D721Med (cell line): ENCODE measurements around the gene ZNF862.
"Not testable (repeated sequence)": the region's sequence is repeated elsewhere in the genome, so short reads cannot be mapped to it uniquely, and the experiment has no call there.

Source experiments
- DNase-seq: peaks from one replicate; pipeline ENCODE4 v3.0.0; 2011; ENCODE audit warnings: low spot score; ENCODE audit not compliant: insufficient read length
- FAIRE-seq: peaks from 2 replicates; lab custom pipeline; 2011; peaks lifted over from hg19 to GRCh38; lab: Jason Lieb, UNC
- CTCF ChIP-seq: IDR thresholded peaks from 2 replicates; pipeline ENCODE4 v1.5.1; 2012; ENCODE audit warnings: mild to moderate bottlenecking, control low read depth; ENCODE audit not compliant: insufficient read depth; ENCODE audit errors: missing control alignments

ZNF862 gene

GRCh38 chr7:149884016-149884415, 45.8 kb downstream of the ZNF862 start:
- no peak for TF ChIP-seq CTCF
- FAIRE-seq (no peak), DNase-seq (no peak)

GRCh38 chr7:149884541-149884940, 46.4 kb downstream of the ZNF862 start:
- DNase-seq (no peak), FAIRE-seq (no peak)
- no peak for TF ChIP-seq CTCF

- FAIRE-seq (no peak), DNase-seq (no peak)
- no peak for TF ChIP-seq CTCF
These were observed 47.2 kb downstream of the ZNF862 start for GRCh38 chr7:149885191-149886017.

GRCh38 chr7:149886018-149886415, 47.8 kb downstream of the ZNF862 start:
- DNase-seq: no peak
- no peak for TF ChIP-seq CTCF
- FAIRE-seq: no peak

GRCh38 chr7:149887311-149887710, 49.1 kb downstream of the ZNF862 start:
- TF ChIP-seq CTCF: no peak
- no peak for FAIRE-seq
- DNase-seq: no peak

- DNase-seq: not testable (repeated sequence)
- peak; percentile 25 for FAIRE-seq
These were observed 52.5 kb downstream of the ZNF862 start for GRCh38 chr7:149890715-149891114.

- DNase-seq, FAIRE-seq: not testable (repeated sequence)
These were observed 56.8 kb downstream of the ZNF862 start for GRCh38 chr7:149894957-149895356.

GRCh38 chr7:149907776-149908376, 69.7 kb downstream of the ZNF862 start:
- DNase-seq, FAIRE-seq: not testable (repeated sequence)

- FAIRE-seq, DNase-seq: not testable (repeated sequence)
These were observed 72.0 kb downstream of the ZNF862 start for GRCh38 chr7:149910219-149910618.

- DNase-seq, FAIRE-seq: not testable (repeated sequence)
These were observed 74.0 kb downstream of the ZNF862 start for GRCh38 chr7:149912126-149912525.
